ENCODE data around the gene FFAR1.

FFAR1 gene

DNA sequence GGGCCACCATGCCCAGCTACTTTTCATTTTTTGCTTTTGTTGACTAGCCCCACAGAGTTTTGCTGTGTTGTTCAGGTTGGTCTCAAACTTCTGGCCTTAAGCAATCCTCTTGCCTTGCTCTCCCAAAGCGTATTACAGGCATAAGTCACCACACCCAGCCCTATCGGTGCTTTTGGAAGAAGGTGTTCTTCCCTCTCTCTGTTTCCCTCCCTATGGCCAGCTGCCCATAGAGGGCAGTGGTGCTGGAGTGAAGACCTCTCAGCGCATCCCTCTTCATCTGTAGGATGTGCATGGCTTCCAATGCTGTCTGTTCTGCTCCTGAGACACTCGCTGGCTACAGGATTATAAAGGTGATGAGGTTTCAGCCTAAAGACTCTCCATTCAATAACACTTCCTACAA is 20.1 kb upstream of the FFAR1 start:
- Histone ChIP-seq H3K23ac (ENCODE audit: low read length in 2 of 2) (no peak overlapping the region), H2BK120ac (ENCODE audit: low read depth, low read length) (no peak overlapping the region), H3K36me3 (ENCODE audit: control insufficient read depth in 1 of 2, insufficient read depth in 2 of 2, low read depth in 1 of 2, low read length in 2 of 2) (no peaks in the 10 kb centered on the region), H2BK15ac (ENCODE audit: low read depth, poor library complexity, severe bottlenecking) (no peak overlapping the region), H3K9me3 (ENCODE audit: control insufficient read depth, low read length) (no peaks in the 10 kb centered on the region), H2AK5ac (ENCODE audit: low read length, severe bottlenecking) (no peak overlapping the region), H4K8ac (ENCODE audit: low read length) (no peak overlapping the region), H3K9ac (ENCODE audit: low read length) (no peak overlapping the region), H3K27me3 (ENCODE audit: control insufficient read depth in 1 of 2, insufficient read depth in 1 of 2, low read length in 2 of 2) (peaks cover 13 to 30% of the 10 kb centered on the region in 2 experiments), H2BK12ac (ENCODE audit: low read length in 2 of 2) (no peak overlapping the region), H2AFZ (ENCODE audit: low read depth, low read length) (no peak overlapping the region), H2BK5ac (ENCODE audit: low read depth, low read length, poor library complexity, severe bottlenecking) (no peak overlapping the region), H3K18ac (ENCODE audit: low read depth in 1 of 2, low read length in 2 of 2) (no peak overlapping the region), H3K4me2 (ENCODE audit: low read length, poor library complexity, severe bottlenecking) (no peak overlapping the region), H3K4ac (ENCODE audit: low read depth in 1 of 2, low read length in 2 of 2) (no peak overlapping the region), H3K27ac (ENCODE audit: low read length, poor library complexity, severe bottlenecking) (no peak overlapping the region), H3K4me3 (ENCODE audit: insufficient read depth in 1 of 2, low read depth in 1 of 2, low read length in 2 of 2) (no peak overlapping the region), H3K79me1 (replicated peaks; ENCODE audit: low read length, poor library complexity, severe bottlenecking) (no peaks in the 10 kb centered on the region), H4K91ac (ENCODE audit: low read length) (no peak overlapping the region), H3K4me1 (ENCODE audit: control insufficient read depth, insufficient read depth, low read depth, low read length) (no peaks in the 10 kb centered on the region), H3K14ac (ENCODE audit: low read length in 2 of 2) (peak overlapping the region in 1 of 2 experiments; percentile 65)
- no peak for DNase-seq
- 62% methylated on average over 2 of the region's 4 CpGs for WGBS

DNA sequence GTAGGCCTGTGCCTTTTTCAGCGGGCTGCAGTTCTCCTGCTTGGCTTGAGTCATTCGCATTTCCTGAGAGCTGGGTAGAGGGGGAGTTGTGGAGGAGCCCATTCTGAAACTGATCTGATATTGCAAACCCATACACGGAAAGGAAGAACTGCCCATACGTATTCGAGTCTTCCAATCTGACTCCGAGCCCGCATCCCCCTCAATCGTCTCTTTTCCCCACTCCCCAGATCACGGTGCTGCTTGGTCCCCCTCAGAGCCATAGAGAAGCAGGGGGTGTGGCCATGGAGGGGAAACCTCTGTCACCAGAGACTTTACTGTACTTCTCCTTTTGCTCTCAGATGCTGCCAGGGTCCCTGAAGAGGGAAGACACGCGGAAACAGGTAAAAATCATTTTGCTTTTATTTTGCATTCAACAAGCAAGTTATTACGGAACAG is 18.8 kb upstream of the FFAR1 start, which contains the start of gene CD22:
Gene CD22 (plus strand): TSS at position 337 of the 435 bp plus-strand sequence. CDS start 2,854 bp downstream, outside the sequence.
- Histone ChIP-seq H2AFZ (ENCODE audit: low read depth, low read length) (no peak within 1 kb of the TSS), H3K14ac (ENCODE audit: low read length in 2 of 2) (no peak within 1 kb of the TSS), H4K8ac (ENCODE audit: low read length) (no peak within 1 kb of the TSS), H2AK5ac (ENCODE audit: low read length, severe bottlenecking) (no peak within 1 kb of the TSS), H3K27me3 (ENCODE audit: control insufficient read depth in 1 of 2, insufficient read depth in 1 of 2, low read length in 2 of 2) (peaks cover 13 to 43% of the 10 kb centered on the region in 2 experiments), H3K9ac (ENCODE audit: low read length) (no peak within 1 kb of the TSS), H2BK5ac (ENCODE audit: low read depth, low read length, poor library complexity, severe bottlenecking) (no peak within 1 kb of the TSS), H3K27ac (ENCODE audit: low read length, poor library complexity, severe bottlenecking) (no peak within 1 kb of the TSS), H3K36me3 (ENCODE audit: control insufficient read depth in 1 of 2, insufficient read depth in 2 of 2, low read depth in 1 of 2, low read length in 2 of 2) (no peaks in the 10 kb centered on the region), H3K79me1 (replicated peaks; ENCODE audit: low read length, poor library complexity, severe bottlenecking) (no peaks in the 10 kb centered on the region), H3K23ac (ENCODE audit: low read length in 2 of 2) (no peak within 1 kb of the TSS), H3K4me3 (ENCODE audit: insufficient read depth in 1 of 2, low read depth in 1 of 2, low read length in 2 of 2) (no peak within 1 kb of the TSS), H2BK120ac (ENCODE audit: low read depth, low read length) (no peak within 1 kb of the TSS), H4K91ac (ENCODE audit: low read length) (no peak within 1 kb of the TSS), H3K4me2 (ENCODE audit: low read length, poor library complexity, severe bottlenecking) (no peak within 1 kb of the TSS), H3K9me3 (ENCODE audit: control insufficient read depth, low read length) (no peaks in the 10 kb centered on the region), H3K4me1 (ENCODE audit: control insufficient read depth, insufficient read depth, low read depth, low read length) (no peaks in the 10 kb centered on the region), H3K18ac (ENCODE audit: low read depth in 1 of 2, low read length in 2 of 2) (no peak within 1 kb of the TSS), H2BK15ac (ENCODE audit: low read depth, poor library complexity, severe bottlenecking) (no peak within 1 kb of the TSS), H2BK12ac (ENCODE audit: low read length in 2 of 2) (no peak within 1 kb of the TSS), H3K4ac (ENCODE audit: low read depth in 1 of 2, low read length in 2 of 2) (no peak within 1 kb of the TSS)
- WGBS, result 87% methylated on average over 12 of the region's 12 CpGs
- DNase-seq, result no peak

DNA sequence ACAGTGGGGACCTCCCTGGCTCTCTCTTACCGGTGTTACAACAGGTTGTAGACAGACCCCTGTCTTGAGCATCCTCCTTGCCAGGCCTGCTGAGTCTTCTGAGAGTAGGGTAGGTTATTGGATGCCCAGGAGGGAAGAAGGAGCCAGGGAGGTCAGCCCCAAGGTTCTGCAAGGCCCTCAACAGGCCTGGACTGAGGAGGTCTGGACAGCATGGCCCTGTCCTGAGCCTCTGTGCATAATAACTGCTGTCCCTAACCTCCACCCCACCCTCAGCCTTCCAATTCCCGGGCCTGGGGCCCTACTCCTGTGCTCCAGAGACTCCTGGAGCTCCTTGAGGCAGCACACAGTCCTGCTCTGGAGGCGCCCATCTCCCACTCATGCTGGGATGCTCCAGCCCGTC is 18.4 kb upstream of the FFAR1 start:
- Histone ChIP-seq H2AFZ (ENCODE audit: low read depth, low read length) (no peak overlapping the region), H2BK5ac (ENCODE audit: low read depth, low read length, poor library complexity, severe bottlenecking) (no peak overlapping the region), H3K4me2 (ENCODE audit: low read length, poor library complexity, severe bottlenecking) (no peak overlapping the region), H3K9ac (ENCODE audit: low read length) (no peak overlapping the region), H3K4me1 (ENCODE audit: control insufficient read depth, insufficient read depth, low read depth, low read length) (no peaks in the 10 kb centered on the region), H2BK12ac (ENCODE audit: low read length in 2 of 2) (no peak overlapping the region), H3K79me1 (replicated peaks; ENCODE audit: low read length, poor library complexity, severe bottlenecking) (no peaks in the 10 kb centered on the region), H3K9me3 (ENCODE audit: control insufficient read depth, low read length) (no peaks in the 10 kb centered on the region), H3K27me3 (ENCODE audit: control insufficient read depth in 1 of 2, insufficient read depth in 1 of 2, low read length in 2 of 2) (peaks cover 13 to 45% of the 10 kb centered on the region in 2 experiments), H4K91ac (ENCODE audit: low read length) (no peak overlapping the region), H3K18ac (ENCODE audit: low read depth in 1 of 2, low read length in 2 of 2) (no peak overlapping the region), H4K8ac (ENCODE audit: low read length) (no peak overlapping the region), H3K36me3 (ENCODE audit: control insufficient read depth in 1 of 2, insufficient read depth in 2 of 2, low read depth in 1 of 2, low read length in 2 of 2) (no peaks in the 10 kb centered on the region), H3K4me3 (ENCODE audit: insufficient read depth in 1 of 2, low read depth in 1 of 2, low read length in 2 of 2) (no peak overlapping the region), H2BK15ac (ENCODE audit: low read depth, poor library complexity, severe bottlenecking) (no peak overlapping the region), H3K4ac (ENCODE audit: low read depth in 1 of 2, low read length in 2 of 2) (no peak overlapping the region), H3K14ac (ENCODE audit: low read length in 2 of 2) (no peak overlapping the region), H2BK120ac (ENCODE audit: low read depth, low read length) (no peak overlapping the region), H3K23ac (ENCODE audit: low read length in 2 of 2) (no peak overlapping the region), H3K27ac (ENCODE audit: low read length, poor library complexity, severe bottlenecking) (no peak overlapping the region), H2AK5ac (ENCODE audit: low read length, severe bottlenecking) (no peak overlapping the region)
- no peak for DNase-seq
- 63% methylated on average over 4 of the region's 4 CpGs for WGBS

DNA sequence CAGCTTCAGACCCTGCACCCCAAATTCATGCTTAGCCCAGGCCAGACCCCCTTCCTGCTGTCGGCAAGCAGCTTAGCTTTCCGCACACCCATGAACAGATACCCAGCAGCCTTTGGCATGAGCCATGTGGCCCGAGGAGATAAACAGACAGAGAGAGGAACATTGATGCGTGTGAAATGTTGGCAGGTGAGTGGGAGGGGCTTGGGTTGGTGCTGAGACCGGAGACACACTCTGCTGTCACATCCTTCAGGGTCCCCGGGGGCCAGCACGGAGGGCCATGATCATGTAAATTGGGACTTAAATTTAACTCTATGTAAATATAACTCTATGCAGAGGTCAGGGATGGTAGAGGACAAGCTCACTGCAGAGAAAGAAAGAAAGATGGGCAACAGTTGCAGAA is 17.2 kb upstream of the FFAR1 start:
- Histone ChIP-seq H3K18ac (ENCODE audit: low read depth in 1 of 2, low read length in 2 of 2) (no peak overlapping the region), H2BK12ac (ENCODE audit: low read length in 2 of 2) (no peak overlapping the region), H2BK5ac (ENCODE audit: low read depth, low read length, poor library complexity, severe bottlenecking) (no peak overlapping the region), H3K9ac (ENCODE audit: low read length) (no peak overlapping the region), H2AK5ac (ENCODE audit: low read length, severe bottlenecking) (no peak overlapping the region), H2BK15ac (ENCODE audit: low read depth, poor library complexity, severe bottlenecking) (no peak overlapping the region), H4K91ac (ENCODE audit: low read length) (no peak overlapping the region), H2AFZ (ENCODE audit: low read depth, low read length) (no peak overlapping the region), H3K14ac (ENCODE audit: low read length in 2 of 2) (no peak overlapping the region), H3K9me3 (ENCODE audit: control insufficient read depth, low read length) (no peaks in the 10 kb centered on the region), H4K8ac (ENCODE audit: low read length) (no peak overlapping the region), H3K4me2 (ENCODE audit: low read length, poor library complexity, severe bottlenecking) (no peak overlapping the region), H3K4ac (ENCODE audit: low read depth in 1 of 2, low read length in 2 of 2) (no peak overlapping the region), H3K79me1 (replicated peaks; ENCODE audit: low read length, poor library complexity, severe bottlenecking) (no peaks in the 10 kb centered on the region), H3K27me3 (ENCODE audit: control insufficient read depth in 1 of 2, insufficient read depth in 1 of 2, low read length in 2 of 2) (peaks cover 13 to 45% of the 10 kb centered on the region in 2 experiments), H3K4me3 (ENCODE audit: insufficient read depth in 1 of 2, low read depth in 1 of 2, low read length in 2 of 2) (no peak overlapping the region), H2BK120ac (ENCODE audit: low read depth, low read length) (no peak overlapping the region), H3K27ac (ENCODE audit: low read length, poor library complexity, severe bottlenecking) (no peak overlapping the region), H3K4me1 (ENCODE audit: control insufficient read depth, insufficient read depth, low read depth, low read length) (no peaks in the 10 kb centered on the region), H3K23ac (ENCODE audit: low read length in 2 of 2) (no peak overlapping the region), H3K36me3 (ENCODE audit: control insufficient read depth in 1 of 2, insufficient read depth in 2 of 2, low read depth in 1 of 2, low read length in 2 of 2) (no peaks in the 10 kb centered on the region)
- DNase-seq, result no peak
- 87% methylated on average over 5 of the region's 7 CpGs for WGBS

All from mesenchymal stem cell (in vitro differentiated cells and primary cell).